Limb (tissue), 2 donors: ENCODE data around the gene FYN.
"Not testable (repeated sequence)": the region's sequence is repeated elsewhere in the genome, so short reads cannot be mapped to it uniquely, and the experiment has no call there.

ENCODE experiments used
- DNase-seq, 2 donors: peaks; one replicate each; pipeline ENCODE4 v3.0.0-alpha.2; 2016; ENCODE audit errors: extremely low spot score in 2 of 2

FYN gene

DNA sequence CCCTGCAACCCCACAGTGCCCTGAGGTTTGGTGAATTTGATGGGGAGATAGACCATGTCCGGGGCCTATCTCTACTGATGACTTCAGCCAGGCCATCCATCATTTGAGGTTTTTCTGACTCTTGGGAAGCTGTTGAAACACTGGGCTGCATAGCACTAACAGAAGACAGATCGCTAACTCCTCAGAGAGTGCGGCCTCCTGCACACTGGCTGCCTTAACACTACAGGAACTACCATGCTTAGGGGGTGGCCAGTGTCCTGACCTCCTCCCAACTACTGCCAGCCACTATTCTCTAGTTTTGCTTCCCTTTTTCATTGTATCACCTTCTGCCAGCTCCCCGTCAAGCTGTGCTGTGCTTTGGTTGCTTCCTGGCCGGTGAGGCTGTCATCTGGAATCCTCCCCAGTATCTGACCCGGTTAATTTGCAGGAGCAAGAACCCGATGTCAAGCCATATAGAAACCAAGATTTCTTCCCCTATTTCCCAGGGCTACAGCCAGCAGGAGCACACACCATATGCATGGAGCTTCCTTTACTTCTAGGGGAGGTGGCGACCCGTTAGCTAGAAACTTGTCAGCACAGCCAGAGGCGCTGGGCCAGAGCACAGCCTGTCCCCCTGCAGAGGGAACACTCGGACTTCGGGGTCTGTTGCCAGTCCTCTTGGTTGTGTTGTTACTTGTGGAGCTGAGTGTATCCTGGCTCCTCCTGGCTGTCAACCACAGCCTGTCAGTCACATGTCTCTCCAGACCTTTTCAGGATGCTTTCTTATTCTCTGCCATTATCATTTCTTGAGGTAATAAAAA, 210.3 kb downstream of the FYN start:
- DNase-seq, result peak in 1 of 2 donors; percentile 37

DNA sequence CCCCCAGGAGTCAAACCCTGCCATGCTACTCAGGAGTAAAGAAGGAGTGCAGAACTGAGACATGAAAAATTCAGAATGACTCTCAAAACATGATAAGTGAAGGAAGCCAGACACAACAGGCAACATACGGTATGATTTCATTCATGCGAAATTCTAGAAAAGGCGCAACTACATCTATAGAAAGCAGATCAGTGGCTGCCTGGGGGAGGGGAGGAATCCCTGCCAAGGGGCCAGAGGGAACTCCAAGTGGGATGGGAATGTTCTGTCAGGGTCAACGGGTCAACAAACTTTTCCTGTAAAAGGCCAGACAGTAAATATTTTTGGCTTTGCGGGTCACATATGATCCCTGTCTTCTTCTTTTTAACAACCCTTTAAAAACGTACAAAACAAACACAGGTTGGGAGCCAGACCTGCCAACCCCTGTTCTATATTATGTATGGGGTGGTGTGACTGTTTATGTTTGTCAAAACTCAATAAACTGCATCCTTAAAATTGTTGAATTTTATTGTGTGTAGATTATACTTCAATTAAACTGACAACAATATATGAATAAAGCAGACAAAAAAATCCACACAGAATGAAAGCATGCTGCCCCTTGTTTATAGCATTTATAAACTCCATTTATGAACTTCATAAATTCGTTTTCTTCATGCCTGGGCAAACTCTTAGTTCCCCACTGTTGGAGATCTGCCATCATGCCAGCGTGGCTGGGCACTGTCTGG, 211.0 kb downstream of the FYN start:
- DNase-seq, result no peak

- no peak for DNase-seq
These were observed 211.7 kb downstream of the FYN start for GRCh38 chr6:111661541-111662061.

DNA sequence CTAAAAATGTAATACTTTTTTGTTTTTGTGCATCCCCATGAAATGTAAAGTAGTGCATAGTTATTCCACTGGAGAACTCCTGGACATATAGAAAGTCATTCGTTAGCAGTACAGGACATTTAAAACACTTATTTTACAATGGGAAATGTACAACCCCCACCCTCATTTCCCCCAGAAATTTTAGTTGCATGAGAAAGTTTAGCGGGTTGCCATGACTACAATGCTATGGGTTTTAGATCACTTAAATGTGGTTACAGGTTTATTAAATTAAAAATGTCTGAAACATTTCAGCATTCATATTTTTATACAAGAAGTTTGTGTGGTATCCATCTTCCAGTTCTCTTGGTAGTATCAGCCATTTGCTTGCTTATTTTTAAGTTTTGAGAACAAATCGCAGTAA, 212.7 kb downstream of the FYN start:
- no peak for DNase-seq

- no peak for DNase-seq
These were observed 214.6 kb downstream of the FYN start for GRCh38 chr6:111658462-111659154.

DNA sequence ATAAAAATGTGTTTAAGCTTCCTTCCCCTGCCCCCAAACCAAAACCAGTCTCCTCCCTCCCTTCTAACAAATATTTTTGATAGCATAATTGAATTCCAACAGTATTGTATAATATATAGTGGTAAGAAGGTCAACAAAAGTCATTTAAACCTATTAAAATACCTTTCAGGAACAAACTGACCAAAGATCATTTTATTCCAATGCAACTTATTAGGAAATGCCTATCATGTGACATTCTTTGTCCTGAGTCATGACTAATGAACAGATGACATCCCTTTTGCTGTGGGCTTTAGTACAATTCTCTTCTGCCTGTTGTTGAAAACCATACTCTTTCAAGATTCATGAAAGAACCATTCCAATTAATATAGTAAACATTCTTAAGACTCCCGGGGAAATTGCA, 216.1 kb downstream of the FYN start:
- no peak for DNase-seq

DNA sequence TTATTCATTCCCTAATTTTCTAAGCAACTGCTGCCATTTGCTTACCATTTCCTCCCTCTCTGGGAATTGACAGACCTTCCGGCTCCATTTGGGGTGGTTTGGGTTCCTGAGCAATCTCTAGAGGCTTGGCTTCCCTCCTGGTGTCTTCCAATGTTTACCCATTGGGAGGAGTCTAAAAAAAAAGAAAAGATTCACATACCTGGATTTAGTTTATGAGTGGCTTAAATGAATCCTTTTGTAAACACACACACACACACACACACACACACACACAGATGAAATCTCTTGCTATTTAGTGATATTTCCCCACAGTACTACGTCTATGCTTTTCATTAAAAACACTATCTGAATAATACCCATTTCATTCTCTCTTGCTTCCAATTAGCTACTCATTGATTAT, 219.3 kb downstream of the FYN start:
- no peak for DNase-seq

DNA sequence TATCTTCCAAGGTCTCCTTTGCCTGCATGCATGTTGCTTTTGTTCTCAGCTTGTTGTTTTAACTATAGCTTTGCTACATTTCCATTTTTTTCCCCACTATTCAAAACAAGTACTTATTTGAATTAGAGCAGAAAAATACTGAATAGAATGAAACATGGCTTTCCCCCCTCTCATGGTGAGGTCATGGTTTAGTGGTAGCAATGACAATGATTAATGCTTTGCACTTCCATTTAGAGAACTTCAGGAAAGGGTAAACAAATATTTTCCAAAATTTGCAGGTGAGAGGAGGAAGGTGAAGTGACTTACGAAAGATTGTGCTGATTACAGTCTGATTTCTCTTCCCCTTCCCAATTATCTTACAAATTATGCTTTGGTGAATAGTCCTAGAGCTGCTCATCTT, 219.8 kb downstream of the FYN start:
- DNase-seq, result no peak

DNA sequence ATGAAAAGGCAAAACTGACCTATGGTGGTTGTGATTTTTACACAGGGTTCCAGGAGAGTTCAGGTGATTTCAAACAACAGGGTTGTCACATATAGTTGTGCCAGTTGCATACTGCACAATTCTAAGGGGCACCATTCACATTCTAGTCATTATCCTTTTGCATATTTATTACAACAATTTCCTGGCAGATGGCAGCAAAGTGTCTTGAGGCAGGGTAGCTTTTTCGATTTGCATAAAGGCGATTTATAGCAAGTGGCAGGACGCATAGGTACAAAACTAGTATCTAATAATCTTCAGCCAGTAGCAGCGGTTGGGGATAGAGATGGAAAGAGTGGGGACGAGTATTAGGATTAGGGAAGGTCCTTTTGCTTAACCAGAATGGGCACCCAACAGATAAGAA, 221.1 kb downstream of the FYN start:
- DNase-seq, result no peak

DNA sequence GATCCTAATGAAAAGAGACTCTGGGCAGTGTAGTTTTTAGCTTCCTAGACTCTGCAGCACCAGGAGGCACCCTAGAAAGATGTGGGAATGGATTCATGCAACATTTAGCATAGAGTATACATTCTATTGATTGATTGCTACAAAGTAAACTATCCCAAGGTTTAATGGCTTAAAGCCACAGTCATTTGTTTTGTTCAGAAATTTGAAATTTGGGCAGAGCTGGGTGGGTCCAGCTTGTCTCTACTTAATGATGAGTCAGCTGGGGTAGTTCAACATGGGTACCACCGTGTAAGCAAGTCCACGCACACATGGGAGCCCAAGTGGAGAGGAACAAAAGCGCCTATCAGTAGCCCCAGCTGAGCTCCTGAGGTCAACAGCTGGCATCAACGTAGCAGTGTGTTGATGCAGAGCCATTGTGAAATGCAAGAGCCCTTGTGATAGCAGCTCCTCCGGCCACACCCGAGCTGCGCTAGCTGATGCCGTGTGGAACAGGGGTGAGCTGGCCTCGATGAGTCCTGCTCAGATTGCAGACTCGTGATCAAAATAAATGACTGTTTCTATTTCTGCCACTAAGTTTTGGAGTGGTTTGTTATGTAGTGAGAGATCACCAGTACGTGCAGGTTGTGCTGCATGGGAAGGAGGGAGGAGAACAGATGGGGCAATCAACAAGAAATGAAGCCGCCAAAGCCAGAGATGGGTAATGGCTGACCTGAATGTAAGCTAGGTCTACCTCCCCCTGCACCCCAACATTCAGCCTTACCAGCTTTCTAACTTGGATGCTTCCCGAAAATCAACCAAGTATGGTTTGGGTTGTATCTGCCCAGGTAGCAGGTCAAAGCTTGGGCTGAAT, 221.8 kb downstream of the FYN start:
- no peak for DNase-seq

DNA sequence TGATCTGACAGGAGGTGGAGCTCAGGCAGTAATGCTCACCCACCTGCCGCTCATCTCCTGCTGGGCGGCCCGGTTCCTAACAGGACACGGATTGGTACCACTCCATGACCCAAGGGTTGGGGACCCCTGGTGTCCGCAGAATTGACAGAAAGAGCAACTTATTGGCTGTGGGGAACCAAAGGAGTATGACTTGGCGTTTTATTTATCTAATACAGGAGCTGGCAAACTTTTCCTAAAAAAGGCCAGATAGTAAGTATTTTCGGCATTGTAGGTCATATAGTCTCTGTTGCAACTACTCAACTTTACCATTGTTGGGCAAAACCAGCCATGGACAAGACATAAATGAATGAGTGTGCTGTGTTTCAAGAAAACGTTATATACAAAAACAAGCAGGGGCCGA, 223.2 kb downstream of the FYN start:
- no peak for DNase-seq

DNA sequence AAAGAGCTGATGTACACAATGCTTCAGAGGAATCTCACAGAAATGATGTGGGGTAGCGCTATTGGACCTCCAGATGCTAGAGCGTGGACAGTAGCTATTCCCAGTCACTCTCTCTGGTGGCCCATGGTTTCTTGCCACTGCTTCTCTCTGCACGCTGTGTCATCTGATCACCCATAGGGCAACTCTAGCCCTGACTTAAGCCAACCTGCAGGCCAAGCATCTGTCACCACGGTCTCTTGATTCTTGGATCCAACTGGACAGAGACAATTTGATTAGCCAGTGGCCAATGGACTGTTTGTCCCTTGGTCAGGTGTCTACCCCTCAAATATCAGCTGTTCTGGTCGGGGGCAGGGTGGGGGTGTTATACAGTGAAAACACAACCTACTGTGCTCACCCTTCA, 225.2 kb downstream of the FYN start:
- no peak for DNase-seq

GRCh38 chr6:111646942-111647341, 226.3 kb downstream of the FYN start:
- peak in 1 of 2 donors; percentile 52 for DNase-seq

DNA sequence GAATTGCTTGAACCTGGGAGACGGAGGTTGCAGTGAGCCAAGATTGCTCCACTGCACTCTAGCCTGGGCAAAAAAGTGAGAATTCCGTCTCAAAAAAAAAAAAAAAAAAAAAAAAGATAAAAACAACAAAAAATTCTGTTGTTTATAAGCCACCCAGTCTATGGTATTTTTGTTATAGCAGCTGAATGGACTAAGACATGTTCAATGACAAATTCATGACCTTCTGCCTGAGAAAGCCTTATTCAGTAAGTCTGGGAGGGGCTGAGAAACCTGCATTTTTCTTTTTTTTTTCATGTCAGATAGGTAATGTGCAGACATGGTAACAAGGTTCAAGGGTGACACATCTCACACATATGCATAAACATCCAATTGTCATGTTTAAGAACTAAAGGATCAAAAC, 227.2 kb downstream of the FYN start:
- no peak for DNase-seq

GRCh38 chr6:111644893-111645430, 228.3 kb downstream of the FYN start:
- no peak for DNase-seq

GRCh38 chr6:111642463-111643158, 230.6 kb downstream of the FYN start:
- no peak for DNase-seq

GRCh38 chr6:111639266-111639665, 234.0 kb downstream of the FYN start:
- DNase-seq, result no peak

- not testable (repeated sequence) for DNase-seq
These were observed 238.3 kb downstream of the FYN start for GRCh38 chr6:111634981-111635380.

GRCh38 chr6:111633822-111634221, 239.4 kb downstream of the FYN start:
- no peak for DNase-seq

GRCh38 chr6:111632468-111633247, 240.6 kb downstream of the FYN start:
- no peak for DNase-seq
